Panc1 (cell line): ENCODE measurements around the gene EPHA7. TPM values are rescaled to one million over a fixed set of nuclear protein-coding genes. Genes with fewer than 3 reads are reported as not detected.

Source experiments
- ATAC-seq: fragments of 200-7000 bp; cut with Tn5 transposase; 2 replicates; pipeline ENCODE4 v1.9.1; 2020; ENCODE audit warnings: mild to moderate bottlenecking, moderate library complexity
- BruUV-seq: library from RNA; stranded (reverse); fragments of 400-500 nt; replicated peaks from 2 replicates; lab custom pipeline; 2021; lab: Mats Ljungman, UMichigan
- CTCF ChIA-PET: fragments of 300-600 bp; sonication (Branson Sonifier 250); formaldehyde crosslinking; loops from one replicate; lab custom pipeline; 2022; ENCODE audit warnings: antibody characterized with exemption; lab: Charles Lee
- POLR2A ChIA-PET: fragments of 300-600 bp; sonication (Branson Sonifier 250); formaldehyde crosslinking; loops from one replicate; lab custom pipeline; 2022; ENCODE audit warnings: antibody characterized with exemption; lab: Charles Lee
- DNase-seq: peaks from one replicate; pipeline ENCODE4 v3.0.0-alpha.2; 2010; ENCODE audit warnings: low read depth, low spot score
- H3K27ac ChIP-seq: 2 replicates; pipeline ENCODE4 v1.5.1; 2011; ENCODE audit warnings: mild to moderate bottlenecking, low read length, inconsistent platforms
- H3K27me3 ChIP-seq: fragments of 200-500 bp; sonication (Bioruptor generic); 2 replicates; pipeline ENCODE4 v1.6.0; 2014; ENCODE audit warnings: low read length, inconsistent platforms; ENCODE audit not compliant: control insufficient read depth, insufficient read depth
- H3K36me3 ChIP-seq: fragments of 200-500 bp; sonication (Bioruptor generic); 2 replicates; pipeline ENCODE4 v1.5.1; 2014; ENCODE audit warnings: inconsistent platforms, mild to moderate bottlenecking, low read length, moderate library complexity; ENCODE audit not compliant: control insufficient read depth, insufficient read depth
- H3K4me1 ChIP-seq: 2 replicates; pipeline ENCODE4 v1.5.1; 2011; ENCODE audit warnings: inconsistent platforms, mild to moderate bottlenecking, low read length, moderate library complexity; ENCODE audit not compliant: control insufficient read depth, insufficient read depth
- H3K4me3 ChIP-seq, 2 experiments: 2 replicates each; pipeline ENCODE4 v1.5.1; 2011 to 2012; ENCODE audit warnings: low read depth in 2 of 2, low read length in 2 of 2, mild to moderate bottlenecking in 2 of 2, inconsistent platforms in 1 of 2, moderate library complexity in 1 of 2
- H3K9me3 ChIP-seq: fragments of 200-500 bp; sonication (Bioruptor generic); 2 replicates; pipeline ENCODE4 v1.5.1; 2014; ENCODE audit warnings: low read depth, mild to moderate bottlenecking, inconsistent platforms, low read length, moderate library complexity; ENCODE audit not compliant: control insufficient read depth, insufficient read depth
- CTCF ChIP-seq: fragments of 450-650 bp; IDR thresholded peaks from 2 replicates; pipeline ENCODE4 v1.5.1; 2017; ENCODE audit warnings: mild to moderate bottlenecking
- POLR2AphosphoS5 ChIP-seq: IDR thresholded peaks from 2 replicates; pipeline ENCODE4 v1.6.1; 2012; ENCODE audit warnings: mild to moderate bottlenecking, low read depth, low read length, moderate library complexity
- REST ChIP-seq, 2 experiments: IDR thresholded peaks; 2 replicates each; pipeline ENCODE4 v1.6.1; 2011 to 2012; ENCODE audit warnings: low read depth in 2 of 2, control low read depth in 1 of 2, low read length in 1 of 2, mild to moderate bottlenecking in 1 of 2, moderate library complexity in 1 of 2; ENCODE audit not compliant: insufficient read depth in 1 of 2
- SIN3A ChIP-seq: IDR thresholded peaks from 2 replicates; pipeline ENCODE4 v1.6.1; 2012; ENCODE audit warnings: low read depth, mild to moderate bottlenecking, low read length, moderate library complexity, borderline replicate concordance; ENCODE audit not compliant: insufficient read depth
- TCF7L2 ChIP-seq: IDR thresholded peaks from 2 replicates; pipeline ENCODE4 v1.6.1; 2011; ENCODE audit warnings: mild to moderate bottlenecking, low read depth, low read length, inconsistent platforms
- in situ Hi-C: cut with HindIII; loops from 2 replicates; pipeline ENCODE4 v1.10.0; 2016; ENCODE audit warnings: low sequenced_read_pairs, low pct_unique_long_range_greater_than_20kb
- intact Hi-C: fragments of 100-400 bp; cut with micrococcal nuclease; formaldehyde crosslinking; loops from one replicate; pipeline ENCODE4 v1.10.0; 2022; ENCODE audit not compliant: unreplicated experiment
- total RNA-seq: library from RNA; stranded (reverse); gene quantifications from one replicate; pipeline ENCODE4 v1.2.1, GENCODE V29; 2021; ENCODE audit not compliant: unreplicated experiment

Gene EPHA7
- total RNA-seq, 1 experiment from 2014 or later = 8.6 TPM

GRCh38 chr6:93210908-93211307 is 208.5 kb downstream of the EPHA7 start:
- Histone ChIP-seq H3K36me3 (no peaks in the 10 kb centered on the region), H3K9me3 (no peaks in the 10 kb centered on the region), H3K4me1 (no peaks in the 10 kb centered on the region), H3K4me3 (no peak overlapping the region), H3K27ac (no peak overlapping the region), H3K27me3 (no peaks in the 10 kb centered on the region)
- POLR2A ChIA-PET = no interaction called here
- intact Hi-C loops (no loop called here), in situ Hi-C loops (no loop called here)
- DNase-seq = no peak
- no peak for TF ChIP-seq REST (IDR thresholded peaks at IDR 0.05; ENCODE audit: insufficient read depth in 1 of 2, low read depth in 2 of 2, low read length in 1 of 2)
- TF ChIP-seq TCF7L2 = no peak
- TF ChIP-seq CTCF = no peak
- TF ChIP-seq POLR2AphosphoS5 = no peak
- TF ChIP-seq SIN3A = no peak
- no peak for ATAC-seq
- no TSS peak for BruUV-seq
- CTCF ChIA-PET = no interaction called here

GRCh38 chr6:93209358-93209757 is 210.0 kb downstream of the EPHA7 start:
- Histone ChIP-seq H3K27ac (no peak overlapping the region), H3K4me3 (no peak overlapping the region), H3K27me3 (no peaks in the 10 kb centered on the region), H3K4me1 (no peaks in the 10 kb centered on the region), H3K9me3 (no peaks in the 10 kb centered on the region), H3K36me3 (no peaks in the 10 kb centered on the region)
- DNase-seq (no peak), ATAC-seq (no peak)
- in situ Hi-C loops = no loop called here
- intact Hi-C loops = no loop called here
- POLR2A ChIA-PET = no interaction called here
- TF ChIP-seq TCF7L2 = no peak
- TF ChIP-seq SIN3A = no peak
- no peak for TF ChIP-seq REST (IDR thresholded peaks at IDR 0.05; ENCODE audit: insufficient read depth in 1 of 2, low read depth in 2 of 2, low read length in 1 of 2)
- TF ChIP-seq CTCF = no peak
- CTCF ChIA-PET = no interaction called here
- BruUV-seq = no TSS peak
